ENCODE results near the gene TTLL3.
"Not testable (repeated sequence)": the region's sequence is repeated elsewhere in the genome, so short reads cannot be mapped to it uniquely, and the experiment has no call there.

TTLL3 gene

GRCh38 chr3:9843715-9844438, 33.8 kb downstream of the TTLL3 start, which contains the start of gene RPUSD3:
Gene RPUSD3 (minus strand): TSS chr3:9844008. CDS start chr3:9843990, 18 bp downstream.
- Histone ChIP-seq H3K4me3 (ENCODE audit: extremely low read depth, insufficient read depth, low read length, poor library complexity, severe bottlenecking) (peak within 1 kb of the TSS; percentile 64), H3K36me3 (ENCODE audit: control insufficient read depth, insufficient read depth, low read length) (peaks cover 33% of the 10 kb centered on the region), H3K4me1 (ENCODE audit: control insufficient read depth, insufficient read depth, low read length, poor library complexity, severe bottlenecking) (peaks cover 3% of the 10 kb centered on the region), H3K27ac (ENCODE audit: low read depth, low read length, severe bottlenecking) (no peak within 1 kb of the TSS), H3K9me3 (ENCODE audit: control insufficient read depth, low read length) (no peaks in the 10 kb centered on the region)
- 3 to 5% methylated on average over 34 of the region's 42 CpGs for WGBS, 2 experiments (ENCODE audit: insufficient coverage in 2 of 2)

DNA sequence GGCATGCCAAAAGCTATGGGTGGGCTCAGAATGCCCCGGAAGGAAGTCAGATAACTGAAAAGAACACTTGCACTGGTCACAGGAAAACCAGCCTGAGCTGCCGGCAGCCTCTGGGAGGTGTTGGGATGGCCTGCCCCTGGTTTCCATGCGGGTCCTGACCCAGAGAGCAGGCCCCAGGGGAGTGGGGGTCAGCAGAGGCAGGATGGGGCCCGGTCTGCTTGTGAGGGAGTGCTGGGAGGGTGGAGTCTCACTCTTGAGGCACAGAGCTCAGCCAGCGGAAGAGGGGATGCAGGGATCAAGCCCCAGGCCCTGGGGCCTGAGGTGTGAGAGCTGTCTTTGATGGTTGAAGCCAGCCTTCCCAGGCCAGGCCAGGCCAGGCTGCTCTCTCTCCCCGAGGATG, 36.2 kb downstream of the TTLL3 start:
- WGBS, 2 experiments (ENCODE audit: insufficient coverage in 2 of 2) = 88 to 92% methylated on average over 5 of the region's 6 CpGs
- no peaks in the 10 kb centered on the region for H3K9me3 ChIP-seq (ENCODE audit: control insufficient read depth, low read length)
- no peak overlapping the region for H3K27ac ChIP-seq (ENCODE audit: low read depth, low read length, severe bottlenecking)
- peaks cover 3% of the 10 kb centered on the region for H3K4me1 ChIP-seq (ENCODE audit: control insufficient read depth, insufficient read depth, low read length, poor library complexity, severe bottlenecking)
- no peak overlapping the region for H3K4me3 ChIP-seq (ENCODE audit: extremely low read depth, insufficient read depth, low read length, poor library complexity, severe bottlenecking)
- H3K36me3 ChIP-seq (ENCODE audit: control insufficient read depth, insufficient read depth, low read length) = peaks cover 10% of the 10 kb centered on the region

GRCh38 chr3:9846931-9847488, 36.9 kb downstream of the TTLL3 start:
- Histone ChIP-seq H3K4me1 (ENCODE audit: control insufficient read depth, insufficient read depth, low read length, poor library complexity, severe bottlenecking) (peaks cover 3% of the 10 kb centered on the region), H3K36me3 (ENCODE audit: control insufficient read depth, insufficient read depth, low read length) (peaks cover 3% of the 10 kb centered on the region), H3K4me3 (ENCODE audit: extremely low read depth, insufficient read depth, low read length, poor library complexity, severe bottlenecking) (no peak overlapping the region), H3K27ac (ENCODE audit: low read depth, low read length, severe bottlenecking) (no peak overlapping the region), H3K9me3 (ENCODE audit: control insufficient read depth, low read length) (no peaks in the 10 kb centered on the region)
- 91 to 92% methylated on average over 4 of the region's 6 CpGs for WGBS, 2 experiments (ENCODE audit: insufficient coverage in 2 of 2)

DNA sequence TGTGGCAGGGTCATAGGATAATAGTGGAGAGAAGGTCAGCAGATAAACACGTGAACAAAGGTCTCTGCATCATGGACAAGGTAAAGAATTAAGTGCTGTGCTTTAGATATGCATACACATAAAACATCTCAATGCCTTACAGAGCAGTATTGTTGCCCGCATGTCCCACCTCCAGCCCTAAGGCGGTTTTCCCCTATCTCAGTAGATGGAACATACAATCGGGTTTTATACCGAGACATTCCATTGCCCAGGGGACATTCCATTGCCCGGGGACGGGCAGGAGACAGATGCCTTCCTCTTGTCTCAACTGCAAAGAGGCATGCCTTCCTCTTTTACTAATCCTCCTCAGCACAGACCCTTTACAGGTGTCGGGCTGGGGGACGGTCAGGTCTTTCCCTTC, 37.8 kb downstream of the TTLL3 start:
- not testable (repeated sequence) for H3K27ac ChIP-seq (ENCODE audit: low read depth, low read length, severe bottlenecking); H3K4me1 ChIP-seq (ENCODE audit: control insufficient read depth, insufficient read depth, low read length, poor library complexity, severe bottlenecking); H3K4me3 ChIP-seq (ENCODE audit: extremely low read depth, insufficient read depth, low read length, poor library complexity, severe bottlenecking); H3K9me3 ChIP-seq (ENCODE audit: control insufficient read depth, low read length); H3K36me3 ChIP-seq (ENCODE audit: control insufficient read depth, insufficient read depth, low read length)
- 50% methylated on average over 2 of the region's 9 CpGs; no CpG with 5 or more reads in 1 of the 2 experiments for WGBS, 2 experiments (ENCODE audit: insufficient coverage in 2 of 2)

DNA sequence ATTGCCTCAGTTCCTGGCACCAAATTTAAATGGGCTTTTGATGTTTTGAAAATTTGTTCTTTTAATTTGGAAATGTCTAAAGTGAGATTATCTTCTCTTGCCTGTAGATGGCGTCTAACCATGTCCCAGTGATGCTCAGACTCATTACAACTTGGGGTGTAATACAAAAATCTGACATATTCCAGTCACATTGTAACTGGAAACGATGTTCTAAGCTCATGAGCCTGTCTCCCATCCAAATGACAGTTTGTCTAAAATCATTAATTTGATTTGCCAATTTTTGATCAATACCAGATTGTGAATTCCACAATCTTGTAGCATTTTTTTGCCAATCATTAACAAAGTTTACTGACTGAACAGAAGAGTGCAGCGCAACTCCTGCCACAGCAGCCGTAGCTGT, 38.8 kb downstream of the TTLL3 start:
- H3K4me1 ChIP-seq (ENCODE audit: control insufficient read depth, insufficient read depth, low read length, poor library complexity, severe bottlenecking); H3K4me3 ChIP-seq (ENCODE audit: extremely low read depth, insufficient read depth, low read length, poor library complexity, severe bottlenecking); H3K27ac ChIP-seq (ENCODE audit: low read depth, low read length, severe bottlenecking); H3K36me3 ChIP-seq (ENCODE audit: control insufficient read depth, insufficient read depth, low read length); H3K9me3 ChIP-seq (ENCODE audit: control insufficient read depth, low read length): not testable (repeated sequence)
- 90% methylated on average over 2 of the region's 4 CpGs; no CpG with 5 or more reads in 1 of the 2 experiments for WGBS, 2 experiments (ENCODE audit: insufficient coverage in 2 of 2)

DNA sequence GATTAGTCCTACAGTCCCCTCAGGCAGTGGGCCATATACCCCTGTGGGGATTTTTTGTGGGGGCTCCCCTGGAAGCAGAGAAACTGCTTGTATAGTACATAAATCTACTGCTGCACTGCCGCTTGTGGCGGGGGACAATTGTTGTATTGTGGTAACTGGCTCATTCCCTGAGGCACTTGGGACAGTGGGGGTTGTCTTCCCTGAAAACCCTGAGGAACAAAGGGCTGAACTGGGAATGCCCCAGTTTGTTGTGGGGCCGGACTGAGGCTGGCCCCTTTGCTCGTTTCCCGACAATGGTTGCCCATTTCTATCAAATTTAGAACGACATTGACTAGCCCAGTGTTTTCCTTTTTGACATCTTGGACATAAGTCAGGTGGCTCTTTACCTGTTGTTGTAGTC, 41.3 kb downstream of the TTLL3 start:
- 78 to 82% methylated on average over 4 of the region's 6 CpGs for WGBS, 2 experiments (ENCODE audit: insufficient coverage in 2 of 2)

DNA sequence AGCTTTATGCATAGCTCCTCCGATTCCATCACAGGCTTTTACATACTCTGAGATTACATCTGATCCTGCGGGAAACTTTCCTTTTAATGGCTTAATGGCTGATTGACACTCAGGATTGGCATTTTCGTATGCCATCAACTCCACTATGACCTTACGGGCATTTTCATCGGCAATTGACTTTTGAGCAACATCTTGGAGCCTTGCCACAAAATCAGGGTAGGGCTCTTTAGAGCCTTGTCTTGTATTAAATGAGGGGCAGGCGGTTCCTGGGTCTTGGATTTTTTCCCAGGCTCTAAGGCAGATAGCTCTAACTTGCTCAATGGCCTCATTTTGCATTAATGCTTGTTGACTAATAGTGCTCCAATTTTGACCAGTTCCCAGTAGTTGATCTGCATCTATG, 41.9 kb downstream of the TTLL3 start:
- H3K4me3 ChIP-seq (ENCODE audit: extremely low read depth, insufficient read depth, low read length, poor library complexity, severe bottlenecking); H3K4me1 ChIP-seq (ENCODE audit: control insufficient read depth, insufficient read depth, low read length, poor library complexity, severe bottlenecking); H3K36me3 ChIP-seq (ENCODE audit: control insufficient read depth, insufficient read depth, low read length); H3K9me3 ChIP-seq (ENCODE audit: control insufficient read depth, low read length); H3K27ac ChIP-seq (ENCODE audit: low read depth, low read length, severe bottlenecking): not testable (repeated sequence)
- 96 to 97% methylated on average over 3 to 6 of the region's 6 CpGs for WGBS, 2 experiments (ENCODE audit: insufficient coverage in 2 of 2)

More for the DNA sequence above, 41.3 kb downstream of the TTLL3 start:
- not testable (repeated sequence) for H3K4me3 ChIP-seq (ENCODE audit: extremely low read depth, insufficient read depth, low read length, poor library complexity, severe bottlenecking); H3K36me3 ChIP-seq (ENCODE audit: control insufficient read depth, insufficient read depth, low read length); H3K27ac ChIP-seq (ENCODE audit: low read depth, low read length, severe bottlenecking); H3K9me3 ChIP-seq (ENCODE audit: control insufficient read depth, low read length); H3K4me1 ChIP-seq (ENCODE audit: control insufficient read depth, insufficient read depth, low read length, poor library complexity, severe bottlenecking)

DNA sequence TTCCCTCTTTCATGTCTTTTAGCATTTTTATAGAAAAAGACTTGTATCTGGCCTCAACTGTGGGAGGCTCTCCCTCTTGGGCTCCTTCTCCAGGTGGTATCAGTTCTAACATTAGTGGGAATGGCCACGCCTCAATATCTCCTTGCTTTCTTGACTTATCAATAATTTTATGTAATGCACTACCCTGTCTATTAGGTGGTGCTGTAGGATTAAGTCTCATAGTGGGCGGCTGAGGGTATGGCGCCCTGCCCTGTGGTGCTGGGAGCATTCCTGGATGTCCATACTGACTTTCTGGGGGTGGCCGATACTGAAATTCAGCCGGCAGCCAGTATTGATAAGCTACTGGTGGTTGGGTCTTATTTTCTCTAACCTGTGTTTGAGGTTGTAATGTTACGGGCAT, 42.5 kb downstream of the TTLL3 start:
- no peaks in the 10 kb centered on the region for H3K9me3 ChIP-seq (ENCODE audit: control insufficient read depth, low read length)
- peaks cover 3% of the 10 kb centered on the region for H3K4me1 ChIP-seq (ENCODE audit: control insufficient read depth, insufficient read depth, low read length, poor library complexity, severe bottlenecking)
- no peak overlapping the region for H3K27ac ChIP-seq (ENCODE audit: low read depth, low read length, severe bottlenecking)
- H3K36me3 ChIP-seq (ENCODE audit: control insufficient read depth, insufficient read depth, low read length) = no peaks in the 10 kb centered on the region
- WGBS, 2 experiments (ENCODE audit: insufficient coverage in 2 of 2) = 89 to 100% methylated on average over 3 of the region's 6 CpGs
- H3K4me3 ChIP-seq (ENCODE audit: extremely low read depth, insufficient read depth, low read length, poor library complexity, severe bottlenecking) = no peak overlapping the region

DNA sequence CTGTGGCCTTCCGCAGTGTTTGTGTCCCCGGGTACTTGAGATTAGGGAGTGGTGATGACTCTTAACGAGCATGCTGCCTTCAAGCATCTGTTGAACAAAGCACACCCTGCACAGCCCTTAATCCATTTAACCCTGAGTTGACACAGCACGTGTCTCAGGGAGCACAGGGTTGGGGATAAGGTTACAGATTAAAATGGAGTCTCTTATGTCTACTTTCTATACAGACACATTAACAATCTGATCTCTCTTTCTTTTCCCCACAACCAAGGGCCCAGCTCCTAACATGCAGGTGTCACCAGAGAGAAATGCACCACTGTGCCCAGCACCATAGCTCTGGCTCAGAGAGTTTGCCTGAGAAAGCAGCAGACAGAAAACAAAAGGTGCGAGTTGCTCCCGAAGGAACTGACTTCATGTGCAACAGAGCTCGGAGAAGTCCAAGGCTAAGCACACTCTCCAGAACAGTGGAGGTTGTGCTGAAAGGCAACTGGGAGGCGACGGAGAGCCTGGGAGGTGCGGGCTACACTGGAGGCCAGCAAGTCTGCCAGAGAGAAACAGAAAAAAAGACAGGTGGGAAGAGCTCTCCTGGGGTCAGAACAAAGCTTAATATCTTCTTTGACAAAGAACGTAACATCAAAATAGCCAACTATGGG, 44.4 kb downstream of the TTLL3 start:
- not testable (repeated sequence) for H3K36me3 ChIP-seq (ENCODE audit: control insufficient read depth, insufficient read depth, low read length); H3K4me3 ChIP-seq (ENCODE audit: extremely low read depth, insufficient read depth, low read length, poor library complexity, severe bottlenecking); H3K9me3 ChIP-seq (ENCODE audit: control insufficient read depth, low read length); H3K4me1 ChIP-seq (ENCODE audit: control insufficient read depth, insufficient read depth, low read length, poor library complexity, severe bottlenecking); H3K27ac ChIP-seq (ENCODE audit: low read depth, low read length, severe bottlenecking)
- 92 to 95% methylated on average over 7 of the region's 11 CpGs for WGBS, 2 experiments (ENCODE audit: insufficient coverage in 2 of 2)

DNA sequence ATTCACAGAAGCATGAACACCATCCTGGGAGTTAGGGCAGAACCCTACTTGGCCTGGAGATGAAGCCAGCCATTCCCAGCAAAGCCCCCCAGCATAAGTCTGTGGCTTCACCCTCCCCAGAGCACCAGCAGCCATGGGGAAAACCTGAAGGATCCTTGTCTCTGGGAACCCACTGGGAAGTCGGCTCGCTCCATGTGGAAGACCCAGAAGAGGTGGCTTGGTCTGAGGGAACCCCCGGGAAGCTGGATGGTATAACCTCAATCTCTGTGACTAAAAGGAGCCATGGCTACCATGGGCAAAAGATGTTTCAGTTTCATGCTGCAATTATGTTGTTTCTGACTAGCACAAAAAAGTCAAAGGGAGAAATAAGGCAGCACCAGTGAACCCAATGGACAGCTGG, 45.5 kb downstream of the TTLL3 start:
- Histone ChIP-seq H3K27ac (ENCODE audit: low read depth, low read length, severe bottlenecking) (no peak overlapping the region), H3K4me1 (ENCODE audit: control insufficient read depth, insufficient read depth, low read length, poor library complexity, severe bottlenecking) (no peaks in the 10 kb centered on the region), H3K9me3 (ENCODE audit: control insufficient read depth, low read length) (no peaks in the 10 kb centered on the region), H3K36me3 (ENCODE audit: control insufficient read depth, insufficient read depth, low read length) (no peaks in the 10 kb centered on the region), H3K4me3 (ENCODE audit: extremely low read depth, insufficient read depth, low read length, poor library complexity, severe bottlenecking) (no peak overlapping the region)
- WGBS, 2 experiments (ENCODE audit: insufficient coverage in 2 of 2) = 100% methylated on average over 3 of the region's 3 CpGs

DNA sequence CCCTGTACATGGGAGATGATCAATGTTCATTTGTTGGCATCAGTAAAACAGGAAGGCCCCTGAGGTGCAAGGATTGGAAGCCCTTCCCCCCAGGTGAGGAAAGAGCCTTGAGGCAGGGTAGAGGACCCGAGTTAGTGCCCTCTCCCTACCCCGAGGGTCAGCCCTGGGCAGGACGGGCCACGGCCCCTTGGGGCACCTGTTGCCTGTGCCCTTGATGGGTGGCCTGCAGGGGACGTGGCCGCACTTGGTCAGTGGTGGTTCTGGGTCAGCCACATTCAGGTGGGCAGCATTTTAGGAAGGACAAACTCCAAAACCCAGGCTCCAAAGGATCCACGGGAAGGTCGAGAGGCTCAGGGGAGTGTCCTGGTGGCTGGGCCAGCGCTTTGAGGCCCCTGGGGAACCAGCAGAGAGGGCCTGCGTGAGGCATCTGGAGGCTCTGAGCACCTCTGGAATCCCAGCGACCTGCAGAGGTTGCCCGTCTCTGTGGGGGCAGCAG, 49.5 kb downstream of the TTLL3 start:
- no peaks in the 10 kb centered on the region for H3K9me3 ChIP-seq (ENCODE audit: control insufficient read depth, low read length)
- H3K4me1 ChIP-seq (ENCODE audit: control insufficient read depth, insufficient read depth, low read length, poor library complexity, severe bottlenecking) = peaks cover 3% of the 10 kb centered on the region
- WGBS, 2 experiments (ENCODE audit: insufficient coverage in 2 of 2) = 90 to 95% methylated on average over 8 to 10 of the region's 12 CpGs
- H3K4me3 ChIP-seq (ENCODE audit: extremely low read depth, insufficient read depth, low read length, poor library complexity, severe bottlenecking) = no peak overlapping the region
- H3K36me3 ChIP-seq (ENCODE audit: control insufficient read depth, insufficient read depth, low read length) = no peaks in the 10 kb centered on the region
- H3K27ac ChIP-seq (ENCODE audit: low read depth, low read length, severe bottlenecking) = no peak overlapping the region

Measured in mesodermal cell (in vitro differentiated cells).